Fibroblast of mammary gland (primary cell): ENCODE data around the gene GRIP1.

ENCODE experiments used
- DNase-seq: peaks from one replicate; pipeline ENCODE4 v3.0.0-alpha.2; 2010; ENCODE audit warnings: low read depth
- H3K4me3 ChIP-seq: 2 replicates; pipeline ENCODE4 v1.5.1; 2011; ENCODE audit warnings: low read depth, mild to moderate bottlenecking, low read length, moderate library complexity; ENCODE audit not compliant: control insufficient read depth
- TF ChIP-seq, protein P1 (sequence below): conservative IDR thresholded peaks from 2 replicates; pipeline ENCODE4 v1.5.1; 2011; ENCODE audit warnings: low read depth, low read length, inconsistent platforms; ENCODE audit not compliant: control insufficient read depth, insufficient read depth

GRIP1 gene

DNA sequence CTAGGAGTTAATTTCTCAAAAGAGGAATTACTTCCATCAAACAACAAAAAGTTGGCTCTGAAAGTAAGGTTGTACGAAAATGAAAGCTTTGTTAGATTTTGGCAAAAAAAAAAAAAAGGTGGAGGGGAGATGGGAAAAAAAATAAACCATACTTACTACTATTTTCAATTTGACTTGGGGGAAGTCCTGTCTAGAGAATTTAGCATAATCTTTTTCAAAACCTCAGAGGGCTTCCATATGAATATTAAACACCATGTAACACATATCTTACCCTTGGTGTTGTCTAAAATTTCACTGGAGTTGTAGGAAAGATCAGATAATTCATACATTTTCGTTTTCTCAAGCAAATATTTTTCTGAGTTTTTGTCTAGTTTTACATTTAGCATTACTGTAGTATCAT, 17.5 kb downstream of the GRIP1 start:
- TF ChIP-seq, protein P1, sequence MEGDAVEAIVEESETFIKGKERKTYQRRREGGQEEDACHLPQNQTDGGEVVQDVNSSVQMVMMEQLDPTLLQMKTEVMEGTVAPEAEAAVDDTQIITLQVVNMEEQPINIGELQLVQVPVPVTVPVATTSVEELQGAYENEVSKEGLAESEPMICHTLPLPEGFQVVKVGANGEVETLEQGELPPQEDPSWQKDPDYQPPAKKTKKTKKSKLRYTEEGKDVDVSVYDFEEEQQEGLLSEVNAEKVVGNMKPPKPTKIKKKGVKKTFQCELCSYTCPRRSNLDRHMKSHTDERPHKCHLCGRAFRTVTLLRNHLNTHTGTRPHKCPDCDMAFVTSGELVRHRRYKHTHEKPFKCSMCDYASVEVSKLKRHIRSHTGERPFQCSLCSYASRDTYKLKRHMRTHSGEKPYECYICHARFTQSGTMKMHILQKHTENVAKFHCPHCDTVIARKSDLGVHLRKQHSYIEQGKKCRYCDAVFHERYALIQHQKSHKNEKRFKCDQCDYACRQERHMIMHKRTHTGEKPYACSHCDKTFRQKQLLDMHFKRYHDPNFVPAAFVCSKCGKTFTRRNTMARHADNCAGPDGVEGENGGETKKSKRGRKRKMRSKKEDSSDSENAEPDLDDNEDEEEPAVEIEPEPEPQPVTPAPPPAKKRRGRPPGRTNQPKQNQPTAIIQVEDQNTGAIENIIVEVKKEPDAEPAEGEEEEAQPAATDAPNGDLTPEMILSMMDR, result no peak
- no peak for DNase-seq
- no peak overlapping the region for H3K4me3 ChIP-seq

DNA sequence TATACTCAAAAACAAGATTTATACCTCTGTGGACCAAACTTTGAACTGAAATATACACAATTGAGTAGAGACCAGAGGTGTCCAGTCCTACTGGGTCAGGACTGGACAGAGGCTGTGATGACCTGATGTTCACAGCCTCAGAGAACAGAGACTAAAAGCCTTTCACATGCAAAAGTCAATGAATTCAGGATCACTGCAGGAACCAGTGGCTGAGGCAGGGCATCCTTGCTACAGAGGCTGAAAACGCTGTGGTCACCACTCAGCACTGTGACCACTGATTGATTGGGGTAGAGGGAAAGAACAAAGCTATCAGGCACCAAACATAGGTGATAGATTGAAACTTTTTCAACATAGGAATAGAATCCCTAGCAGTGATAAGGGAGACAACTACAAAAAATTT, 25.1 kb downstream of the GRIP1 start:
- H3K4me3 ChIP-seq, result no peak overlapping the region
- no peak for DNase-seq
- TF ChIP-seq, protein P1, result no peak

DNA sequence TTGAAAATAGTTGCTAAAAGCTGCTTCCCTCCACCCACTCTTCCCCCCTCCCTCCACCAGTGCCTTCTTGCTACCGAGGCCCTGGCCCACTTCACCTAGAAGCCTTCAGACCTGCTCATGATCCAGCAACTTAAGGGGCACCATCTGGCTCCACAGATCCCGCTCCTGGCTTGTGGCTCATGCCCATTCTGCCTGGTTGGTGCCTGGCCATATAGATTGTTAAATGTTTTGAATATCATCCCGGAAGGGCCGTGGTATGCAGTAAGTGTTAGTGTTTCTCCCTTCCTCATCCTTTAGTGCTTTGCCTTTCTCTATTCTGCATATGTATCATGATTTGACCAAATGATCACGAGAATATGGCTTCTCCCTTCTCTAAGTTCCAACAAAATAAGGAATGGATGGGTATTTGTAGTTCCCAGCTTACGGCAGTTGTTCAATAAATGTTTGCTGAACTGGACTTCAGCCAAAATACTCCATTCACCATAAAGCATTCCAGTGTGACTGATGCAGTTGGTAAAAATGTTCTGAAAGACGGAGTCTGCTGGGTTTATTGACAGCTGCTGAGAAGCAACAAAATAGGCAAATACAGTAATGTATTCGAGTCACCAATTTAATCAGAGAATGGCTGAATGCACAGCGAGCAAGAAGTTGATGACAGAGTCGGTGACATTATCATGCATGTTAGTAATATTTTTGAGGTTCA, 30.7 kb downstream of the GRIP1 start:
- no peak overlapping the region for H3K4me3 ChIP-seq
- DNase-seq, result no peak

DNA sequence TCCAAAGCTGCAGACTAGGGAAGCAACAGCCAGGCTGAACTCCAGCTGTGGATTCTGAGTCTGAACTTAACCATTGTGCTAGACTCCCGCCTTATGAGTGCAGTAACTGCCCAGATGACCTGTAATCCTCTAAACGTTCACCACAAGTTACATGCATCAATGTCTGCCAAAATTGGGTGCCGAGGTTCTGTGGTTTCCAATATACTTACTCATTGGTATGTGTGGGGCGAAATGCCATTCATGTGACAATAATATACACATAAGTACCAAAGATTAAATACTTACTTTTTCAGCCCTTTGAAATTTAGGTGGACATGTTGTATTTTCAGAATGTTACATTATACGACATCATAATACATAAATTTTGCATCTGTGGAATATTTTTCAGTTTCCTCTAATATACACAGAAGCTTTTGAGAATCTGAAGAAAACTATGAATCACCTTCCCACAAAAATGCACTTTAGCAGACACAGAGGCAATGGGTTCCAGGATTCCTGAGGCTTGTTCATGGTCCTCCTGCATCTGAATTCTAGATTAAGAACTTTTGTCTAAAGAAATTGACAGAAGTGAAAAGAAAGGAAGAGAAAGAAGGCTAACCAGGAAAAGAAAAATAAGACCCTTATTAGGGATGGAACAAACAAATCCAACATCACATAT, 31.7 kb downstream of the GRIP1 start:
- TF ChIP-seq, protein P1, result no peak
- H3K4me3 ChIP-seq, result no peak overlapping the region
- peak; percentile 96 for DNase-seq

More for the DNA sequence above, 30.7 kb downstream of the GRIP1 start:
- TF ChIP-seq, protein P1, result no peak

DNA sequence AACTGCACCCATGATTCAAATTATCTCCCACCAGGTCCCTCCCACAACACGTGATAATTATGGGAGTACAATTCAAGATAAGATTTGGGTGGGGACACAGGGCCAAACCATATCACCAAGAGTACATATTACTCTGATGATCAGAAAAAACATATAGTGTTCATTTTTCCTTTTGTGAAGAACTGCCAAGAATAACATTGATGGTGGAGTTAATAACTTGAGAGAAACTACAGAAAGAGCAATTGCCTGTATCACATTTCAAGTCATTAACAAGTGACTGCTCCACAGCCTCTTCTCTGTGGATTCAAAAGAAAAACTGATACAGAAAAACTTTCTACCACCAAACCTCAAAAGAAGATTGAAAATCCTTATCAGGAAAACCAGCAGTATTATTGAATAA, 34.7 kb downstream of the GRIP1 start:
- TF ChIP-seq, protein P1, result no peak
- DNase-seq, result no peak

DNA sequence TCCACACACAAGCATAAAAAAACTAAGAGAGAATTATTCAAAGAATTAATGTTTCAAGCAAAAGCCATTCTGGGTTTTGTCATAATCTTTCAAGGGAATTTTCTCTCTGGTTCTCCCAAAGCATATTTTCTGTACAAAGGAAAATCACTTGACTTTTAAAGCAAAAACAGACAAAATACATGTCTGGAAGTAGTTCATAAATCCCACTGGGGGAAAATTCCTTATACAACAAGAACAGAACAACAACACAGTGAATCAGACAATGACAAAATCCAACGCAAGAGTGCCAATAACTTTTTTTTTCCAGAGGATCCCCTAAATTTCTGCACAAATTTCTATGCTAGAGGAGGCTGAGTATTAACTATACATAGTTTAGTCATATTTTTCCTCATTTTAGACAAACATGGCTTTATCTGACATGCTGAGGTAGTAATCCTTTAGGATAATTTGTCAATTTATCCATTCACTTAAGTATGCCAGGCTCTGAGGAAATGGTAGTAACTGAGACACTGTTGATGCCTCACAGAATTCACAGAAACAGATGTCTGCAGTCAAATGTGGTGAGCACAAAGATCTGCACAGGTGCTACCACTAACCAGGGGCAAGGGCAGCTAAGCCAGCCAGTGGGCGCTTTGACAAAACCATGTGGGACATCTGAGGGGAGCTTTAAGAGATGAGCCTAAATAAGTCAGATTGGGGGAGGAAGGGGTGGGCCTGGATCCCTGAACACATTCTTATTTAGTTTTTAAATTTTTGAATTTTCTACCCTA, 38.0 kb downstream of the GRIP1 start:
- TF ChIP-seq, protein P1, result no peak
- H3K4me3 ChIP-seq, result no peak overlapping the region
- no peak for DNase-seq

More for the DNA sequence above, 34.7 kb downstream of the GRIP1 start:
- H3K4me3 ChIP-seq, result no peak overlapping the region
